ENCODE measurements around the gene XRCC5.

The XRCC5 gene

DNA sequence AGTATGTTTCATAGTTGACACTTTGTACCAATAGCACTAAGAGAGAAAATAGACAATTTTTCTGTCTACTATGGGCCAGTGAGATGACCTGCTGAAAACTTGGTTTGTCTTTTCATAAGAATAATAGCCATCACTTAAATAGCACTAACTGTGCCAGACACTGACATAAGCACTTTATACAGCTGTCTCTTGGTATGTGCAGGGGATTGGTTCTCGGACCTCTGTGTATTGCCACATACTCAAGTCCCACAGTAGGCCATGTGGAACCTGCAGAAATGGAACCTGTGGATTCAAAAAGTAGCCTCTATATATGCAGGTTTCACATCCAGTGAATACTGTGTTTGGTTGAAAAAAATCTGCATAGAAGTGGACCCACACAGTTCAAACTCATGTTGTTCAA is 126.7 kb downstream of the XRCC5 start:
- DNase-seq: no peak

- no peak for DNase-seq
Measured at GRCh38 chr2:216236486-216236885, 127.3 kb downstream of the XRCC5 start.

DNA sequence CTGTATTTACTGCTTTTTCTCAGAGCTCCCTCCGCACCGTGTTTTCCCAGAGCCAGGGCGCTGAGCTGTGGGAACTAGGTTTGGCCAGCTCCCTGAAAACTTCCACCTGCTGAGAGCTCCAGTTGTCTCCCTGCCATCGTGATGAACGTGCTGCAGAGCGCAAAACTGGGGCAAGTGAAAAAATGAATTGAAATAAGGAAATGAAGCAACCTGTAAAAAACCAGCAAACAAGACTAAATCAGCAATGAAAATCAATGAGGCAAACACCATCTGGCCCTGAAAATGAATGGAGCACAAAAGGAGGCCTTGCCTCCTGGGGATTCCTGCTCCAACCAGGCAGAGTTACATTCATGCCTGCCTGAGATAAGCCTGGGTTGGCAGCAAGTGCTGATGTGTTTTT is 133.2 kb downstream of the XRCC5 start:
- no peak for DNase-seq

GRCh38 chr2:216243026-216243425 is 133.9 kb downstream of the XRCC5 start:
- DNase-seq: no peak

DNA sequence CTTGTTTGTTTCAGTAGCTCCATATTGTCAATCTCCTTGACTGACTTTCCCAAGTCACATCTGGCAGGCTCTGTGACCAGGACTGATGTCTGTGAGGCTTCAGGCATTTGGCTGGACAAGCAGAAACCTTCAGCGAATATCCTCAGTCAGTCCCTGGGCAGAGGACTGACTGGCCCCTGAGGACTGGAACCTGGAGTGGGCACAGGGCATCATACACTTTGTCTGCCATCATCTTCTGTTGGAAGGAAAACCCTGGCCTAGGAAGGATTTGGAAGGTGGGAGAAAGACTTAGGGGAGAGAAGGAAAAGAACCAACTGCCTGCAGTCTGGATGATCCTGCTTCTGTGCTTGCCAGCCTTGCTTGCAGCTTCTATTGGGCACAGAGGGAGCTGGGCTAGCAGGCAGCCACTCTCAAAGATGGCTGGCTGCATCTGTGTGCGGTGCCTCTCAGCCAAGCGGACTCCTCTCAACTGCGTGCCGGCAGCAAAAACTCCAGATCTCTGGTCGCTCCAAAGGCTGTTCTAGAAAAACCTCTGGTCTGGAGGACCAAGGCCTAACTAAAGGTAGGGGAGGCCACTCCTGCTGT is 136.3 kb downstream of the XRCC5 start:
- no peak for DNase-seq

GRCh38 chr2:216246766-216247165 is 137.6 kb downstream of the XRCC5 start:
- DNase-seq: no peak
